HG03432 (cell line): ENCODE results near the gene PLN.

Experiments
- ATAC-seq: cut with Tn5 transposase; IDR thresholded peaks from one replicate; pipeline ENCODE4 v1.9.1; 2021; ENCODE audit warnings: mild to moderate bottlenecking, moderate library complexity; ENCODE audit not compliant: unreplicated experiment

PLN gene

DNA sequence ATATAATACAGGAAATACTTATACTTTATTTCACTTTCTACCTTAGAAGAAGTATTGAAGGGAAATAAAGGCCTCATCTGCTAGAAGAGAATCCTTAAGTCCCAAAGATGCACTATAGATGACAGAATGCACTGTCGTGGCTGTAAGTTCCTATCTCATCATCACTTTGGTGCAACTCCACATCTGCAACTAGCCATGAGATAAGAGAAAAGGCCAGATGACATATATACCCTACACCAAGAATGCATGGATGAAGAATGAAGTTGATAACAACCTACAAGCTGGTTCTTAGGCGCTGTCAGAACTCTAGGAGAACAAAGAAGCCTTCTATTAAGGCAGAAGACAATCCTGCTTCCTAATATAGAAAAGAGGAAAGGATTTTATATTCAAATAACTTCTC is 11.6 kb upstream of the PLN start:
- ATAC-seq = no peak

GRCh38 chr6:118537574-118537973 is 10.5 kb upstream of the PLN start:
- no peak for ATAC-seq

DNA sequence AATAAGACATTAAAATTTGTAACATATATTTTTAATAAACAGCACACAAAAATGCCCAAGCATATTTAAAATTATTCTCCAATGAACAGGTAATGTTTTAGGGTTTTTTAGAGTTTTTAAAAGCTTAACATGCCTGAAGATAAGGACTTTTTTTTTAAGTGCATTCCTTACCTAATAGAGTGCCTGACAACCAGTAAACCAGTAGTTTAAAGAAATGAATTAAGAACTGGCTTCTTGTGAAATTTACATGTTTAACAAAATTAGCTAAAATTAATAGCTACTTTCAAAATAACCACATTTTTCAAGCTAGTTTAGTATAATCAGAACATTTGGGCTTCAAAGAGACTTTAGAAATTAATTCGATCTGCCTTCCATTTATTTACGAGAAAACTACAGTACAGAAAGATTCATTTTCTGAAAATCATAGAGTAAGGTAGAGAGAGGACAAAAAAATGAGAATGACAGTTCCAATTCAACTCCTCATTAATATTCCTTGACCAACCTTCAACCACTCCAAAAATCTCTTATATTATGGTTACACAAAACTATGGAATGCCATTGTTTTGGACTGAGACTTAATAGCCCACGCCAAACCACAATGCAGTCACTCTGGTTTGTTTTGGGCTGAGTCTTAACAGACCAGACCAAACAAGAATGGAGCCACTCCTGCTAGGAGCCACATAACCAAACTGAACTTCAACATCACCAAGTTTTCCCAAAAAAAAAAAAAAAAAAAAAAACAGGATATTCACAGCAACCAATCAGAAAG is 5.7 kb upstream of the PLN start:
- ATAC-seq = no peak

DNA sequence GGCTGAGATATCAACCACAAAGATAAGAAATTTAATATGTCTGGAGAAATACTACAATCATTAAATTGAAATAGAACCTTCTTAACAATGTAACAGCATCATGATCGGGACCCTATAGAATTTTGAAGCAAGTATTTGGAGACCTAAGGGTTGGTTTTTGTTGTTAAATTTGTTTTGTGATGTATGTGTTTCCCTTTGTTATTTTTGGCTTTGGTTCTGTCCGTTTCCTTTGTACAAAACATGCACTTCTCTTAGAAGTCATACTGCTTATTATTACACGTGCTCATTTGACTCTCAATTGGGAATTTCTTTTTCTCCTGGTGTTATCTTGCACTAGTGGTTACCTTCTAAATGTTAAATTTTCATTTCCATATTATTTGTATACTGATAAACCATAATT is 4.0 kb upstream of the PLN start:
- no peak for ATAC-seq

DNA sequence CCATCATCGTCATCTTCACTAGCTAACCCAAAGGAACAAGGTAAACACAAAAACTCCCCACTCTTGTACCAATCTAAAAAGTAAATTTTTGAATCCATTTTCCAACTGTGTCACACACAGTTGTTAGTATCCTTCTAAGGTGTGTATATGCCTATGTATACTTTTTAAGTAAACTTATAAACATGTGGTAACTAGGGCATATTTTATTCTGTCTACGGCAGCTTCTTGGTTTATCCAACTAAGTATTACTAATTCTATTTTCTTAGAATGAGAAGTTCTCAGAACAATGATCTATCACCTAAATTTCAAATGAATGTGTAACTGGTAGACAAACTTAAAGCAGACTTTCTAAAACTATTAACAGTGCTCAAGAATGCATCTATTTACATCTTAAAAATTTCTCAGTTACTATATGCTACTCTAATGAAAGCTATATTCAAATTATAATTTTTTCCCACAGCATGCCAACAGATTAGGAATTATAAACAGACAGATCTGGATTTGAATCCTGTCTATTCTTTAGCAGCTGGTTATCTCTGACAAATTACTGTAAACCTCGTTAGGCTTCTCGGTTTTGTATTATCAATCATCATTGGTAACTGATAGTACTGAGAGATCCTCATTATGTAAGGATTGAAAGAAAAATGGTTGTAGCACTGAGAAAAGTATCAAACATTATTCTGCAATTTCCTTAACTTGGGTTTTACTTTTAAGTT is 1.8 kb upstream of the PLN start:
- ATAC-seq = no peak

DNA sequence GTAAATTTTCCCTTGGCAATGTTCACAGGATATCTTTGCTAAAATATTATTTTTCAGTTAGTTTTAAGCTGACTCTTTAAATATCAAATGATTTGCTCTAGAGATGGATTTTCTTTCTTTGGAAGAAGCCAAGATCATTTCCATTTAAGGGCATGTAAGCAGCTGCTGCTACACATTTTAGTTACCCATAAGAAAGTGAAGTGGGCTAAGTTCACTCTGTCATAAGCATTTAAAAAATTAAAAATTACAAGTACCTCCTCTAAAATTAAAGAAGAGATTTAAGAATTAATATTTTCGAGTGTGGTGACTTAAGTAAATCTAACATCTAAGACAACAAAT is 1.2 kb upstream of the PLN start:
- no peak for ATAC-seq

GRCh38 chr6:118548613-118549012 is 517 bp downstream of the PLN start:
- ATAC-seq = no peak

DNA sequence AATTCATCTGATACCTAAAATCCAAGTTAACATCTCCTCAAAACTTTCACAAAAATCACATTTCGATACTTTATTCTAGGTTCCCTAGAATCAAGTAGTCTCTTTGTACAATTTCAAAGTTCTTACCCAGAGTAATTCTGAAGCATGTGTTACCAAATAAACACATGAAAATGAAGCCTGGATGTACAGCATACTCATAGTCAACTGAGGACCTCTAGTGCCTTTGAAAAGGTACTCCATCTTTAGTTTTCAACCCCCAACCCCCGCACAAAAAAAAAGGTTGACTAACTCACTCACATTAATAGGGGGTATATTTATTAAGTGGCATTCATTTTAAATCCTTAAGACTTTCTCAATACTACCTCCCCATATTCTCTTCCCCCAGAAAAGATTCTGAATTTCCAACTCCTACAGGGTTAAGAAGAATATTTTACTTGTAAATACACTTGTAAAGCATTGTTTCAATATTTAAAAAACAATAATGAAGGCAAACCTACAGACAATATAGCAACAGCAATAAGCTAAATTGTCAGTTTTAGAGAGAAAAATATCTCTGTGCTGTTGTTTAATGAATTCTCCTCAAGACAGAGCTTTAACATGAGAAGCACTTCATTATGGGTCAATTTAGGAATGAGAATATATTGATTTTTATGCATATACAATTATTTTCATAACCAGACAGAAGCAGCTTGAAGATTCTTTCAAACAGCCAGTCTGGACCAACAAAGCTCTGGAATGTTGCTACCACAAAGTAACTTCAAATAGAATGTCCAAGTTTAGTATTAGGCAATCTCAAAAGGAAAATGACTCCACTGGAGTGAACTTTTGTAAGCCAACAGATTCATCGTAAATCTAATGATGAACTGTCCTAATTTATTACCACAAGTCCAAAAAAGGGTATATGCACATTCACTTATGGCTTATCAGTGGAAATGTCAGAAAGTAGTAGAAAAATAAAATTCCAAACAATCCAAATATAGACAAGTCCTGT is 3.3 kb downstream of the PLN start:
- ATAC-seq = peak; percentile 91

GRCh38 chr6:118553132-118553531 is 5.0 kb downstream of the PLN start:
- no peak for ATAC-seq

- ATAC-seq = no peak
Observed at GRCh38 chr6:118554698-118555097, 6.6 kb downstream of the PLN start.

- peak; percentile 70 for ATAC-seq
Observed at GRCh38 chr6:118558464-118559217, 10.5 kb downstream of the PLN start.

DNA sequence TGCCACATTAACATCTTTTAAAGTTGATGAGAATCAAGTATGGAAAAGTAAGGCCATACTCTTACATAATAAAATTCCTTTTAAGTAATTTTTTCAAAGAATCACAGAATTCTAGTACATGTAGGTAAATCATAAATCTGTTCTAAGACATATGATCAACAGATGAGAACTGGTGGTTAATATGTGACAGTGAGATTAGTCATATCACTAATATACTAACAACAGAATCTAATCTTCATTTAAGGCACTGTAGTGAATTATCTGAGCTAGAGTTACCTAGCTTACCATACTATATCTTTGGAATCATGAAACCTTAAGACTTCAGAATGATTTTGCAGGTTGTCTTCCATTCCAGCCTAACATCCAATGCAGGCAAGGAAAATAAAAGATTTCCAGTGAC is 11.6 kb downstream of the PLN start:
- ATAC-seq = peak; percentile 78

DNA sequence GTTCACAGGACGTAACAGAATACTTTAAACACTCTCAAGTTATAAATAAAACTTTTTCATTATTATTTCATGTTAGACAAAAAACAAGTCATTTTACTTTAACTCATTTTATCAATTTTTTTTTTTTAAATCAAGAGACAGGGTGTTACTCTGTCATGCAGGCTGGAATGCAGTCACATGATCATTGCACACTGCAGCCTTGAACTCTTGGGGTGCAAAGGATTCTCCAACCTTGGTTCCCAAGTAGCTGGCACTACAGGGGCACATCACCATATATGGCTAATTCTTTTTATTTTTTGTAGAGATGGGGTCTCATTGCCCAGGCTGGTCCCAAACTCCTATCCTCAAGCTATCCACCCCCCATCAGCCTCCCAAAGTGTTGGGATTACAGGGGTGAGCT is 14.2 kb downstream of the PLN start:
- ATAC-seq = no peak

DNA sequence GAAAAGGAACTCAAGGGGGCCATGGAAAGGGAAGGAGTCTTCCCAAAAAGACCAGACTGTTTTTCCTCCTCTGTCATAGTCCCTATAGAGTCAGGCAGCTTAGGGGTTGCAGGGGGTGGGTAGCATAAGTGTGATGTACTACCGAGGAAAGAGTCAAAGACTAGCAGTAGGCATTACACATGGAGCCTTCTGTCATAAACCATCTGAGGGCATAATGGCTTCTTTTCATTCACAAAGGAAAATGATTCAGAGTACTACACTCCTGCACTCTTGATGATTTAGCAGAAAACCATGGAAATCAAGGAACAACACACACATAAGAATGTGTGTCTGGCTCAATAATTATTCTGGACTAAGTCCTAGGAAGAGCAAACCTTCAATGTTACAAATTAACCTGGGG is 14.9 kb downstream of the PLN start:
- ATAC-seq = no peak

- peak; percentile 99 for ATAC-seq
Observed at GRCh38 chr6:118565311-118565960, 17.3 kb downstream of the PLN start.

DNA sequence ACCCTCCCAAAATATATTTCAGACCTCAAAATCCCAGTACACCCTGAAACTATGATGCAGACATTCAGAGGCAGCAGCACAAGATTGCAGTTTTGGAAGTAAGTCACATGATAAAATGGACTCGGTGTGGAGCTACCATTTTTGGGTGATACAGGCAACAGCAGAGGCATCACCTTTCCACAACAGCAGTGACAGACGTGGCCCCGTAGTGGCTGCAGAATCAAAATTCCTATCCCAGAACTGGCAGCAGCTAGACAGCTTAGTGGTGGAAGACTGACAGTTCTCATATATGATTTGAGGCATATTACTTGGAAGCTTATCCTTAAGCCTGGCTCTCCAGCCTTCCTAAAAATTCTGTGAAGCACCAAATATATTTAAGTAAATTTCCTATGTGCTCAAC is 19.9 kb downstream of the PLN start:
- ATAC-seq = no peak

DNA sequence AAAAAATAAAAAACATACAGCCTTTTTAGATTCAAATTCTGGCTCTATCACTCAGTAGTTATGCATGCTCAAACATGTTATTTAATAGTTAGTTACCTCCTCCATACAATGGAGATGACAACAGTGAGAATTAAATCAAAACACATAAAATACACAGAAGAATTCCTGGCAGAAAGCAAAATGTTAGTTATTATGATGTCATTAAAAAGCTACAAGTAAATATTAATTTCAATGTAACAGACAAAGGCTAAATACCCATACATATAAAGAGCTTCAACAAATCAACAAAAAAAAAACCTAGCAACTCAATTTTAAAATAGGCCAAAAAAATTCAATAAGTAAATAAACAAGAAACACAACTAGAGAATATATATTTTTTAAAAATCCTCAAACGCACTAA is 21.4 kb downstream of the PLN start:
- ATAC-seq = no peak

DNA sequence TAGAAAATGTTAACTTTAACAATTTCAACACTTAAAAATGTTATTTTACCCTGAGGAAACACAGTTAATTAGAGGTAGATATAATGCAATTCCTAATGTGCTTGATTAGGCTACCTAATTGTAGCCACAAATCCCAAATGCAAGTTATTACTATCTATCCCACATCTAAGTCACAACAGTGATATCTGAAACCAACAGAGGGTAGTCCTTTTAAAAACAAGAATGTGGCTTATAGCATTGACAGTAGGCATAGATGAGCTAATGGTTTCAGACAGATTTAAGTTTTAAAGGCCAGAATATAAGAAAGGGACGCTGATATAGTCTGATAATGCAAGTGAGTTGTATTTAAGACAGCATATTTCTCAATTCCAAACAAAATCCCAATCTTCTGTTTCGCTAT is 23.0 kb downstream of the PLN start:
- ATAC-seq = no peak

DNA sequence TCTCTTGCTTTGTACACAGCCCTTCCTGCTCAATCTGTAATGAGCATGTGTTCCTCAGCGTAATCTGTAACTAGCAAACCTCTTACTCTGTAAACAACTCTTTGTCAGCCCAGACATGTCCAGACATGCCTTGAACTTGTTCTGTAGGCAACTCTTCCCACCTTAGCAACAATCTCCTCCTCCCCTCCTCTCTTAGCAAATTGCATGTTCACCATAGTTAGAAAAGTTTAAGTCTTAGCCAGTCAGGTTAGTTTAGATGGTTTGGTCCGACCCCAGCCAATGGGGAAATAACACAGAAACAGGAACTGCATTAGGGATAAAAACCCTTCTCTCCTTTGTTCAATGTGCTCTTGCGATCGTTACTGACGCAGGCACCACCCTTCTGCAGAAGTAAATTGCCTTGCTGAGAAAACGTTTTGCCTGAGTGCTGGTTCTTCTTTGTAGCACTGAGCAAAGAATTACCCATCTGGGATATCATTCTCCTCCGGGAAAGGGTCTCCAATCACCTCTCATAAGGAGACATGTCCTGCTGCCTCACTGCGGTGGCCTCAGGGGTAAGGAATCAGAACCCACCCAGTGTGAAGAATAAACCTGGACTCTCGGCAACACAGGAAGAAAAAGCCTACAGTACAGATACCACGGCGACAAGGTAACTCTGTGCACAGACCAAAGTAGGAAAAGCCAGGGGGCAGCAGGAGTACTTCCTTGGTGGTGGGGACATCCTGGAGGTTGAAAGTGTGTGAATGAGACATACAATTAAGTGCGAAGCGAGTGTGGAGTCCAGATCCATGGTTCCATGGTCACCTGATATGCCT is 26.2 kb downstream of the PLN start:
- ATAC-seq = no peak
